GM19328 (cell line): ENCODE results near the gene MBD6.
"Not testable (repeated sequence)": the region's sequence is repeated elsewhere in the genome, so short reads cannot be mapped to it uniquely, and the experiment has no call there.

ENCODE experiments used
- ATAC-seq: cut with Tn5 transposase; IDR thresholded peaks from one replicate; pipeline ENCODE4 v1.9.1; 2021; ENCODE audit warnings: mild to moderate bottlenecking, moderate library complexity; ENCODE audit not compliant: unreplicated experiment

The MBD6 gene

DNA sequence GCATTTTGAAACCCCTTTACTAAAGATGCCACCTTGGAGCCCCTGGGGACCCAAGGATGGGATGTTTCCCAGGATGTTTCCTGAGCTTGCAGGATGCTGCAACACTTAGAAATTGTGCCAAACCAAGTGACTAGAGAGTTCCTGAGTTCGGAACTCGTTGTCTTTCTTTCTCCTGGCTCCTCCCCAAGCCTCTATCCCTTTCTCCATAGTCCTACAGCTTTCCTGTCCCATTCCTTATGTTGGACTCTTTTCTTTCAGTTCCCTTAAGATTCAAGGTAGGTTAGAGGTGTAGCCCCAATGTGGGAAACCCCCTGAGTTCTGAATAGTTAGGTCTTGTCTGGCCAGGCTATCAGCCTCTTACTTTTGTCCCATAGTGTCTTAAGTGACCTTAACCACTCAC is 25.9 kb downstream of the MBD6 start:
- no peak for ATAC-seq

DNA sequence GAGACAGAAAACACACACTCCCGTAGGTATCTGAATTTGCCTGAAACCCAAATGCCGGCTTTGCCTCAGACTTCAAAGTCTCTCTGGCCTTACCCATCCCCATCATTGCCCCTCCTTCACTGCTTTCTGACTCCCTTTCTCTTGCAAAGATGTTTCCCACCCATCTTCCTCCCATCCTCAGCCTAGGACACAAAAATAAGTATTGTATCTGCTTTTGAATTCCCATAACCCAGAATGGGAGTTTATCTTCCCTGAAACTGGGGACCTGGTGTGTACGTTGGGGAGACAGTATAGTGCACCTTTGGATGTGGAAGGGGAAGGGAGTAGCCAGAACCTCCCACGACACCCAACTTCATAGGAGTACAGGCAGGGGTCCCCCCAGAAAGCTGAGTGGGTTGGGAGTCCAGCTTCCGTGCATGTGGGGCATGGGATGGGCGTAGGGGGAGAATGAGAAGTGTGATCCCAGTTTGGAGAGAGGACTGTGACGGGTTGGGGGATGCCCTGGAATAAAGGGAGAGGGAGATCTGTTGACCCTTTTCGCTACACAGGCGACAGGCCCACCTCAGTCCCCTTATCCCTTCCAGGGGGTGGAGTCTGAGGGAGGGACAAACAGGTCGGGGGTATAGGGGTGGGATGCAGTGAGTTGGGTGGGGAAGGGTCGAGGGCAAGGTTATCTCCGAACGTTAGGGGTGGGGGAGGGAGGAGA is 26.7 kb downstream of the MBD6 start:
- ATAC-seq, result no peak

DNA sequence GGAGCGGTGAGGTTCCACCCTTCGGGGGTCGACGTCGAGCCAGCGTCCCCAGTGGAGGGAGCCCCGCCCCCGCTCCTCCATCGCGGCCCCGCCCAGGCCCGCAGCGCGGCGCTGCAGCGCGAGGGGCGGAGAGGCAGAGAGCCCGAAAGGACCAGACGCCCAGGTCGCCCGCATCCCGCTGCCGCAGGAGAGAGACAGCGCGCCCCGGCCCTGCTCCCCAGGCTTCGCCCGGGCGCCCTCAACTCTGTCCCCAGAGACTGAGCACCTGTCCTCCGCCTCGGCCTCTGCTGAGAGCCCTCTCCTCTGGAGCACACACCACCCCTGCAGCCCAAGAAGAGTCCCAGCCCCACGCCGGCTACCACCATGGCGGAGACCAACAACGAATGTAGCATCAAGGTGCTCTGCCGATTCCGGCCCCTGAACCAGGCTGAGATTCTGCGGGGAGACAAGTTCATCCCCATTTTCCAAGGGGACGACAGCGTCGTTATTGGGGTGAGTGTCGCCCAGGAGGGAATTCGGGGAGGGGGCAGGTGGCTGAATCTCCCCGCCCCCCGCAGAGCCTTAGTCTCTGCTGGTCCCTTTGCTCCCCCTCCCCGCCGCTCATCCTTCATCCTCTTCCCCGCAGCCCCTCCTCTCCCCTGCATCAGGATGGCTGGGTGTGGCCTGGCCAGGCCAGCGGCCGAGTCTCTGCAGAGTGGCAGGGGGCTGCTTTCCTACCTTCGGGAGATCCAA is 27.5 kb downstream of the MBD6 start, which contains the start of gene KIF5A:
Gene KIF5A, plus strand, starts transcription at position 136 of the 732 bp plus-strand sequence. Its CDS starts 228 bp downstream, at position 364.
- ATAC-seq, result no peak

DNA sequence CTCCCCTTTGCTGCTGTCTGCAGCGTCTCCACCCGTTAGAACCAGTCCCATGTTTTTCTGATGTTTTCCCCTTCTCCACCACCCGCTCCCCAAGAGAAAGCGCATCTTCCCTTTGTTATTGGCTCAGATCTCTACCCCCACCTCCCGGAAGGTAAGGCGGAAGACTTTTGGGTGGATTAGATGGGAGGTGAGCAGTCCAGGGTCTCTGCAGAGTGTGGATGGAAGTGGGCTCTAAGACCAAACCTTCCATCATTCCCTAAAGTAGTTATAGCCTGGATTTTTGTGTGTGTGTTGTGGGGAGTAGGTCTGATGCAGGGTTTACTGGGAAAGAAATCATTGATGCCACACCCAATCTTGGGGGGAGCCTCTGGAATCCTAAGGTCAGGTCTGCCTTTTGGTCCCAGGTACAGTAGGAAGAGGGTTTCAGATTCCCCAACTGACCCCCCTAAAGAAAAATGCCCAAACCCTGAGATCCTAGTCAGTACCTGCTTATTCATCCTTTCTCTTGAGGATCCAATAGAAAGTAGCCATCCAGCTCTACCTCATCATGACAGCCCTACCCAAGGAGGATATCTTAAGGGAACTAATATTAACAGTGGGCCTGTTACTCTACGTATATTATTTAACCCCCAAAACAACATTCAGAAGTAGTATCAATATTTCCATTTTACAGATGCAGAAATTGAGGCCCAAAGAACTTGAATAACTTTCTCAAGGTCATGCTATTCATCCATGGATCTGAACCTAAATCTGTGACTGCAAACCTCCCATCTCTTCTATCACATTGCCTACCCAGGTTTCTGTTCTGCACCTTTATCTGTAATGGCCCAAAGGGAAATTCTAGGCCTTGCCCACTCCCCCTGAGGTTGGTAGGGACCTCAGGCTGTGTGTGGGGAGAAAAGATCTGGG is 28.3 kb downstream of the MBD6 start:
- no peak for ATAC-seq

DNA sequence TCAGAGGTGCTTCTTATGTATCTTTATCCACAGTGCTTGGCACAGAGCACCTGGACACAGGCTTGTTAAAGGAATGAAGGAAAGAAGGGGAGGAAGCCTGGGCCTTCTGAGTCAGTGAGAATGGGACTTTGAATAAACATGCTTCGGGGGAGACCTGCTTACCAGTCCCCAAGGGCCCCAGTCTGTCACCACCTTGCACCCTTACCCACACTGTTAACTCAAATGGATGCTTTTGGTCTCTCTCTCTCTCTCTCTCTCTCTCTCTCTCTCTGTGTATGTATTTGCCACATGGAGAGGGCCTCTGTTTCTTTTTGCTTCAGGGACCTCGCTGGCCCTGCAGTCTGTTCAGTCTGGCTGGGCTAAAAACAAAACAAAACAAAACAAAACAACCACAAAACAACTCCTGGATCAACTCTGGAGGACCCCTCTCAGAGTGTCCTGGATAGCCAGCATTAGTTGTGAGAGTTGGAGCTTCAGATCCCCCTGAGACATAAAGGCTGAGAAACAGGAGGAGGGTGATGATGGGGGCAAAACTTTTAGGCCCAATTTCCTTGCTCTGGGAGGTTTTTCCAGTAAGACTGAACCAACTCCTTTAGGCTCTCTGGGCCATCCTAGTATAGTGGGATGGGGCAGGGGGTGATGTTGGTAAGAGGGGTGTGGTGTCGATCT is 29.1 kb downstream of the MBD6 start:
- no peak for ATAC-seq

DNA sequence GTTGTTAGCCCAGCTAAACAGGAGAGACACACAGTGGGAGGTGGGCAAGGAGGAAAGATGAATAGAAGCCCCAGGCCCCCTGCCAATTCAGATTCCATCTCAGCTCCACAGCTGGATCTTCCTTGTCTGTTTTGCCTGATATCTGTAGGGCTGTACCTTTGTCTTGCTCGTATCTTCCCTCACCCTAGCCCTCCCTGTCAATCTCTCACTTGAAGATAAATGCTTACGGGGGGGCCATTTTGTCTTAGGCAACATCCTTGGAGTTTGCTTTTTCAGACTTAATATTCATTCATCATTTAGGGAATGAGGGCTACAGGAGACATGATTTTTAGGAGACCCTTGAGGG is 29.7 kb downstream of the MBD6 start:
- no peak for ATAC-seq

DNA sequence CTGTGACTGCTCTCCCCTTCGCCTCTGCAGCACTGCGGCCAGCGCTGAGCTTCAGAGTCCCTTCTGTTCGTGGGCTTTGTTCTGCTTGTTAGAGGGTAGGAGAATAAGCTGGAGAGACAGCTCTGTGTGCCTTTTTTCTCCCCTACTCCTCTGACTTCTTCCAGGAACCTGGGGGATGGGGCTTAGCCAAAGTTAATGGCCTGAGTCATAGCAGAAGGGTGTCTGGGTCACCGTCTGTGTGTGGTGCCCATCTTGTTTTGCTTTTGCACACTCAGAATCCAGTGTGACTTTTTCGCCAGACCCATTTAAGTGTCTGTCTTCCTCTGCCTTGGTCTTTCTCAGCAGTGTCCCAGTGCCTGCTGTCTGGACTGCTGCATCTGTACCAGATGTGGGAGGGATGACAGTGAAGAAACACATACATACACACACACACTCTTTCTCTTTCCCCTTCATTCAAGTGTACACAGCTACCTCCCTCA is 30.2 kb downstream of the MBD6 start:
- no peak for ATAC-seq

DNA sequence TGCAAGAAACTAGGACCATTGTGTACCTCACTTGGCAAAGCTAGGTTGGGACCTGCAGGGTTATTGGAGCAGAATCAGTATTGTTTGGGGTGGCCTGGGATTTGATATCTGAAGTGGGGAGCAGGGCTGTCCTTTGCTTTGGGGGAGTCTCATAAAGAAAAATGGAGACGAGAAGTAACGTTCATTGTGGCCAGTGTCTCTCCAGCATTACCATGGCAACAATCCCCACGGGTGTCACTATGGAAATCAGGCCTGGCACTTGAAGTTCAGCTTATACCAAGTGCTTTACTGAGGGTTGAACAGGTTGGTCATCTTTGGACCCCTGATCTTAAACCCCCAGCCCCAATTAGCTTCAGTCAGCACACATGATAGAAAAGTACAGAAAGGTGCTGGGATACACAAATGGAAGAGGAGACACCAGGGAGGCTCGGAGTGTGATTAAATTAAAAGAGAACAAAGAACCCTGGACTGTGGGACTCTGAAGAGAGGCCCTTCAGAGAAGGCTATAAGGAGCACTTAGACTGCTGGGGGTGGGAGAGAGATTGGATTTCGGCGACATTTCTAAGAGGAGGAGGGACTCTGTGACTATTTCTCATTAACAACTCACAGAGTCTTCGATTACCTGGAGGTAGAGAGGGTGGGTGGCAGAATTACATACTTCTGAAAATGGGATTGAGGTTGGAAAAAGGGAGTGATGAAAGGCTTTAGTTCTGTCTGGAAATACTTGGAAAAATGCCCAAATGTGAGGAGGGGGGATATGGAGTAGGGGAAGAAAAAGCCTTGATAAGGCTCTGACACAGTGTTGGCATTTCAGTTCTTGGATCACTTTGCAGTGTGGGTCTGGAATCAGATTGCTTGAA is 30.9 kb downstream of the MBD6 start:
- ATAC-seq, result no peak

DNA sequence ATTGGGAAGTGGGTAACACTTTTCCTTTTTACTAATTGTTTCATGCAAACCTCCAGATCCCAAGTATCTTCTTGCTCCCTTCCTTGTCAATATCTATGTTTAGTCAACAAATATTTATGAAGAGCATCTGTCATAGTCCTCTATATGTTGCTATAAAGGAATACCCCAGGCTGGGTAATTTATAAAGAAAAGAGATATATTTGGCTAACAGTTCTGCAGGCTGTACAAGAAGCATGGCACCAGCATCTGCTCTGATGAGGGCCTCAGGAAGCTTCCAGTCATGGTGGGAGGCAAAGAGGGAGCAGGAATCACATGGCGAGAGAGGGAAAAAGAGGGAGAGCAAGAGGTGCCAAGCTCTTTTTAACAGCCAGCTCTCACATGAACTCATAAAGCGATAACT is 31.8 kb downstream of the MBD6 start:
- no peak for ATAC-seq

DNA sequence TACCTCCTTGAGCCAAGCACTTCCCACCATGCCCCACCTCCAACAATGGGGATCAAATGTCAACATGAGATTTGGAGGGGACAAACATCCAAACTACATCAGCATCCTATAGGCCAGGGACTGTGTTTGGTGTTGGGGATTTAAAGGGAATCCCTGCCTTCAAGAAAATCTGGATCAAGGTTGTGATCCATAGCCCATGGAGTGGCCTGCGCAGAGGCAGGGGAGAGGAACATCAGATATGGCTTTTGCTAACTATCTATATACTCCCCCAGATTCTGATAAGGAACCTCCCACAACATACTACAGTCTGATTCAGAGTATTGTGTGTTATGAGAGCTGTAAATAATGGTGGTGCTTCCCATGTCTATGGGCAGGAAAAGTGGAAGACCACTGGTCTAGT is 32.3 kb downstream of the MBD6 start:
- no peak for ATAC-seq

DNA sequence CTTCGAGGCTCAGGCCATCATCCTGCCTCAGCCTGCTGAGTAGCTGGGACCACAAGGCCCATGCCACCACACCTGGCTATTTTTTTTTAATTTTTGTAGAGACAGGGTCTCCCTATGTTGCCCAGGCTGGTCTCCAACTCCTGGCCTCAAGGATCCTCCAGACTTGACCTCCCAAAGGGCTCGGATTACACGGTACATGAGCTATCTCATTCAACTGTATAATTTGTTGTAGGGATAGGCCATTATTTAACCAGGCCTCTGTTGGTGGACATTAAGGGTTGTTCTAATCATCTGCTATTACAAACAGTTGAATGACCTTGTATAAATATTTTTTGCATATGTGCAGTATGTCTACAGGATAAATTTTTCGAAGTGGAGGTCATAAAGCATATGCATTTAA is 36.2 kb downstream of the MBD6 start:
- ATAC-seq, result no peak

DNA sequence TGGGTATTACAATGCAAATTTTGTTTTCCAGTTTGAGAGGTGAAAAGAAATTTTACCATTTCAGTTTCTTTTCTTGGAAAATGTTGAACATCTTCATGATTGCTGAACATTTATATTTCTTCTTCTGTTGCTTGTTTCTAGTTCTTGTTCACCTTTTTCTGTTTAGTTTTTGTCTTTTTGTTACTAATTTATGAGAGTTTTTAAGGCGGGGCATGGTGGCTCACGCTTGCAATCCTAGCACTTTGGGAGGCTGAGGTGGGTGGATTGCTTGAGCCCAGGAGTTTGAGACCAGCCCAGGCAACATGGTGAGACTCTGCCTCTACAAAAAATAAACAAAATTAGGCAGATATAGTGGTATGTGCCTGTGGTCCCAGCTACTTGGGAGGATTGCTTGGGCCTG is 37.9 kb downstream of the MBD6 start:
- ATAC-seq, result no peak

DNA sequence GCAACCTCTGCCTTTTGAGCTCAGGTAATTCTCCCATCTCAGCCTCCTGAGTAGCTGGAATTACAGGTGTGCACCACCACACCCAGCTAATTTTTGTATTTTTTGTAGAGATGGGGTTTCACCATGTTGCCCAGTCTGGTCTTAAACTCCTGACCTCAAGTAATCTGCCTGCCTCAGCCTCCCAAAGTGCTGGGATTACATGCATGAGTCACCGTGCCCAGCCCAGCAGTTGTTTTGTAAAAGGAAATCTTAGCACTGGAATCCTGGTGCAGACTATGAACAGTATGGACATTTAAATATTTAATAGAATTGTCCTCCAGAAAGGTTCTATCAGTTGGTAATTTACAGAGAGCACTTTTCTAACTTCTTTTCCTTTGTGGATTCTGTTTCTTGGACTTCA is 38.5 kb downstream of the MBD6 start:
- ATAC-seq, result not testable (repeated sequence)

DNA sequence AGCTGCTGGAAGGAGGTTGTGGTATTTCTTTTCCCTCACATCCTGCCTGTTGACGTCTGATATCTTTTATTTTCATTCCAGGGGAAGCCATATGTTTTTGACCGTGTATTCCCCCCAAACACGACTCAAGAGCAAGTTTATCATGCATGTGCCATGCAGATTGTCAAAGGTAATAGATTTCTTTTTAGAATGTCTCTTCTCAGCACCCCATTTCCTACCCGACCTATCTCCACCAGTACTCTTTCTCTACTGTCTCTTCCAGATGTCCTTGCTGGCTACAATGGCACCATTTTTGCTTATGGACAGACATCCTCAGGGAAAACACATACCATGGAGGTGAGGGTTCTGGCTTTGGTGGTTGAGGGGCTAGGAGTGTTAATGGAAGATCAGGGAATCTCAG is 40.7 kb downstream of the MBD6 start:
- no peak for ATAC-seq

DNA sequence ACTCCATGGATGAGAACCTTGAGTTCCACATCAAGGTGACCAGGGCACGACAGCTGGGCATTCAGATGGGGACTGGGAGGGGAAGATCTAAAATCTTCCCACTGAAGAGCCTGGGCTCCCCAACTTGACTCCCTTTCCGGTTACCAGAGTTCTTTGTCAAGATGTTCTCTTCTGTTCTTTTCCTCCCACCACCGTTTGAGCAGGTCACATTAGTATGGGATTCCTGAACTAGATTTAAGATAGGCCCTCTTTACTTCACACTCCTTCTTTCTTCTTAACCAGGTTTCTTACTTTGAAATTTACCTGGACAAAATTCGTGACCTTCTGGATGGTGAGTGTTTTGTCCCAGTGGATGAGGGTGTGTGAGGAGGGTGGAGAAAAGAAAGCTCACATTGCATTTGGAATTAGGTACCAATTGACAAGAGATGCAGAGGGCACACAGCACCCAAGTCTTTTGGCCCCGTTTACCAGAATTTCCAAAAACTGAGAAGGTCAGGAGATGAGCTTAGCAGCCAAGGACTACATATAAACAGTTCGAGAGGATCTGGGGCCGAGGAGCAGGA is 41.6 kb downstream of the MBD6 start:
- no peak for ATAC-seq

DNA sequence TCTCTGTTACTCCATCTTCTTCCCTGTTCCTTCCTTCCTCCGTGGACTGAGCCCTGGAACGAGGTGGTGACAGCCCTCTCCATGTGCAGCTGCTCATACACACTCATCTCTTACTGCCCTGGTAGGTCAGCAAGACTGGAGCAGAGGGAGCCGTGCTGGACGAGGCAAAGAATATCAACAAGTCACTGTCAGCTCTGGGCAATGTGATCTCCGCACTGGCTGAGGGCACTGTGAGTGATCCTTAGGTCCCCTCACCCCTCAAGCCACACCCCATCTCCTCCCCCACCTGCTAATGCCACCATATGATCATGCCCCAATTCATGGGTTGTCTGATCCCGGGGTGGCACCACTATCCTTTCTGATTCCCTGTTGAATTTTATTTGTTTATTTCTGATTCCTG is 46.2 kb downstream of the MBD6 start:
- ATAC-seq, result no peak

DNA sequence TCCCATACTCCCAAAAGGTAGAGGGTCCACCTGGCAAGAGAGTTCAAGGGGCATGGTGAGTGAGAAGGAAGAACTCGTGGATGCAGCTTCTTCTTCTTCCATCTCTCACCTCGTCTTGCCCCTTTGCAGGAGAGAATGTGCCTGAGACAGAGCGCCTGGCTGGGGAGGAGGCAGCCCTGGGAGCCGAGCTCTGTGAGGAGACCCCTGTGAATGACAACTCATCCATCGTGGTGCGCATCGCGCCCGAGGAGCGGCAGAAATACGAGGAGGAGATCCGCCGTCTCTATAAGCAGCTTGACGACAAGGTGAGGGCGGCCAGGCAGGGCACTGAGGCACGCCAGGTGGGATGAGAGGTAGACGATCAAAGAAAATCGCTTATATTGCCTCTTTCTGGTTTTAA is 47.2 kb downstream of the MBD6 start:
- ATAC-seq, result no peak

DNA sequence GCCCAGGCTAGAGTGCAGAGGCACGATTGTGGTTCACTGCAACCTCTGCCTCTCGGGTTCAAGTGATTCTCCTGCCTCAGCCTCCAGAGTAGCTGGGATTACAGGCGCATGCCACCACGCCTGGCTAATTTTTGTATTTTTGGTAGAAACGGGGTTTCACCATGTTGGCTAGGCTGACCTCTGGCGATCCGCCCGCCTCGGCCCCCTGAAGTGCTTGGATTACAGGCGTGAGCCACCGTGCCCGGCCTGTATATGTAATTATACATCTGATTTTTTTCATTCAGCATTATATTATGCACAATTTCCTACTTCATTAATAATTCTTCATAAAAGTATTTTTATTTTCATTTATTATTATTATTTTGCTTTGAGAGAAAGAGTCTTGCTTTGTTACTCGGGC is 47.8 kb downstream of the MBD6 start:
- ATAC-seq, result not testable (repeated sequence)

DNA sequence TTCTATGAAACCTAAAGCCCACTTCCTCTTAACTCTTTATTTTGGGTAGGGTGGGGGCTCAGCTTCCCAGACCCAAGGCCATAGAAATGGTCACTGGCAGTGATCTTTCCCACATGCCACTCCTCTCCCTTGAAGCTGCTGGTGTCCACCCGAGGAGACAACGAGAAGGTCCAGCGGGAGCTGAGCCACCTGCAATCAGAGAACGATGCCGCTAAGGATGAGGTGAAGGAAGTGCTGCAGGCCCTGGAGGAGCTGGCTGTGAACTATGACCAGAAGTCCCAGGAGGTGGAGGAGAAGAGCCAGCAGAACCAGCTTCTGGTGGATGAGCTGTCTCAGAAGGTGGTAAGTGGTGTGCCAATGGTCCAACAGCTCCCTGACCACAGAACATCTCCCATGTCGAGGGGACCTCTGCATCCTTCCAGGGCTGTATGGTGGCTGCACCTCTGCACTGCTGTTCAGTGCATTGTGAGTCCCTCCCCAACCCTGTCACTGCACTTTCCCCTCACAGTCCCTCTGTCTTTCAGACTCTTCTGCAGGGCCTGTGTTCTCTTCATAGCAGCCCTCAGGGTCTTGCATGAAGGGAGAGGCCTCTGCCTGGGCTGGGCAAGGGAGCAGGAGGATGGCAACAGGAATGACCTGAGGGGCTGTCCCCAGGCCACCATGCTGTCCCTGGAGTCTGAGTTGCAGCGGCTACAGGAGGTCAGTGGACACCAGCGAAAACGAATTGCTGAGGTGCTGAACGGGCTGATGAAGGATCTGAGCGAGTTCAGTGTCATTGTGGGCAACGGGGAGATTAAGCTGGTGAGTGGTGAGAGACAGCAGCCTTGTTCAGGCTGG is 49.5 kb downstream of the MBD6 start:
- no peak for ATAC-seq
